Vagina (tissue), 2 donors: ENCODE results near the gene TMSB10. TPM values are rescaled to one million over a fixed set of nuclear protein-coding genes. Genes with fewer than 3 reads are reported as not detected.
A peak's percentile ranks its signal among the peaks of the same experiment; 100 is the strongest.
"Not testable (repeated sequence)": the region's sequence is repeated elsewhere in the genome, so short reads cannot be mapped to it uniquely, and the experiment has no call there.

ENCODE experiments used
- DNase-seq, 2 donors: peaks; one replicate each; pipeline ENCODE4 v3.0.0-alpha.2; 2017; ENCODE audit errors: extremely low spot score in 2 of 2
- H3K27ac ChIP-seq: fragments of 200-600 bp; sonication (generic); one replicate; pipeline ENCODE4 v1.5.1; 2019
- H3K27me3 ChIP-seq: fragments of 200-600 bp; sonication (generic); one replicate; pipeline ENCODE4 v1.5.1; 2019
- H3K36me3 ChIP-seq, 2 donors: fragments of 200-600 bp; sonication (generic); one replicate each; pipeline ENCODE4 v1.5.1; 2017 to 2019
- H3K4me1 ChIP-seq: fragments of 200-600 bp; sonication (generic); one replicate; pipeline ENCODE4 v1.5.1; 2019
- H3K4me3 ChIP-seq, 2 donors: fragments of 200-600 bp; sonication (generic); 1 replicate in 1 of 2; 2 replicates in 1 of 2; pipeline ENCODE4 v1.5.1; 2016 to 2019
- H3K9me3 ChIP-seq: fragments of 200-600 bp; sonication (generic); one replicate; pipeline ENCODE4 v1.5.1; 2019
- POLR2A ChIP-seq, 2 donors: fragments of 450-650 bp; IDR thresholded peaks; one replicate each; pipeline ENCODE4 v1.6.1; 2017; ENCODE audit warnings: antibody characterized with exemption in 2 of 2, mild to moderate bottlenecking in 2 of 2, moderate library complexity in 2 of 2
- POLR2AphosphoS5 ChIP-seq, 2 donors: sonication (generic); formaldehyde crosslinking; IDR thresholded peaks; one replicate each; pipeline ENCODE4 v1.9.0; 2017; ENCODE audit warnings: antibody characterized with exemption in 2 of 2, mild to moderate bottlenecking in 2 of 2, low read depth in 1 of 2; ENCODE audit not compliant: insufficient read depth in 1 of 2
- intact Hi-C: fragments of 100-400 bp; cut with DNase I; formaldehyde crosslinking; loops from one replicate; pipeline ENCODE4 v1.15.1; 2023
- total RNA-seq: library from RNA; depleted of rRNA; stranded (reverse); fragments of >200 nt; gene quantifications from one replicate; pipeline ENCODE4 v1.2.3, GENCODE V29; 2016
- TF ChIP-seq, protein P1 (sequence below), 3 experiments: fragments of 450-650 bp in 2 of 3; fragments of 200-600 bp in 1 of 3; sonication (generic) in 1 of 3; IDR thresholded peaks; one replicate each; pipeline ENCODE4 v1.5.1; 2017 to 2019; ENCODE audit warnings: antibody characterized with exemption in 3 of 3, mild to moderate bottlenecking in 2 of 3, moderate library complexity in 2 of 3

TMSB10 gene
- total RNA-seq, 1 donor from 2014 or later = 2,211 TPM

DNA sequence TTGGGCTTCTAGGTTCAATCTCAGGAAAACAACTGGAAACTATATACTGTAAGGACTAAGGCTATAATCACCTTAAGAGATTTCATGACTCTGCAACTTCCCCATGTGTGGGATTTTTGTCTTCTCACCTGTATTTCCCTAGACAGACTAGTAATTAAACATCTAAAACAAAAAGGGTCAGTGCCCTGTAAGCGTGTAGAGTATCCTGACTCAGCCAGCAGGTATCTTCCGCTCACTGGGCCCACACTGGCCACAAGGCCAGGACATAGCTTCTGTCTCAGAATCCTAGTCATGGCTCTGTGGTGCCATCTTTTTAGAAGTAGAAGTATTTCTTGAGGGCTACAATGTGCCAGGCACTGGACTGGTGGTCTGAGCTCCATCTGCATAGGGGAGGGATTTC, 36.7 kb downstream of the TMSB10 start:
- TF ChIP-seq POLR2A (IDR thresholded peaks at IDR 0.05) (no peak), POLR2AphosphoS5 (IDR thresholded peaks at IDR 0.05; ENCODE audit: insufficient read depth in 1 of 2, low read depth in 1 of 2) (no peak)
- TF ChIP-seq, protein P1, sequence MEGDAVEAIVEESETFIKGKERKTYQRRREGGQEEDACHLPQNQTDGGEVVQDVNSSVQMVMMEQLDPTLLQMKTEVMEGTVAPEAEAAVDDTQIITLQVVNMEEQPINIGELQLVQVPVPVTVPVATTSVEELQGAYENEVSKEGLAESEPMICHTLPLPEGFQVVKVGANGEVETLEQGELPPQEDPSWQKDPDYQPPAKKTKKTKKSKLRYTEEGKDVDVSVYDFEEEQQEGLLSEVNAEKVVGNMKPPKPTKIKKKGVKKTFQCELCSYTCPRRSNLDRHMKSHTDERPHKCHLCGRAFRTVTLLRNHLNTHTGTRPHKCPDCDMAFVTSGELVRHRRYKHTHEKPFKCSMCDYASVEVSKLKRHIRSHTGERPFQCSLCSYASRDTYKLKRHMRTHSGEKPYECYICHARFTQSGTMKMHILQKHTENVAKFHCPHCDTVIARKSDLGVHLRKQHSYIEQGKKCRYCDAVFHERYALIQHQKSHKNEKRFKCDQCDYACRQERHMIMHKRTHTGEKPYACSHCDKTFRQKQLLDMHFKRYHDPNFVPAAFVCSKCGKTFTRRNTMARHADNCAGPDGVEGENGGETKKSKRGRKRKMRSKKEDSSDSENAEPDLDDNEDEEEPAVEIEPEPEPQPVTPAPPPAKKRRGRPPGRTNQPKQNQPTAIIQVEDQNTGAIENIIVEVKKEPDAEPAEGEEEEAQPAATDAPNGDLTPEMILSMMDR (IDR thresholded peaks at IDR 0.05) = no peak
- intact Hi-C loops = no loop called here
- no peak for DNase-seq
- no peak overlapping the region for H3K27ac ChIP-seq
- no peak overlapping the region for H3K4me3 ChIP-seq
- no peaks in the 10 kb centered on the region for H3K27me3 ChIP-seq
- peaks cover 4% of the 10 kb centered on the region for H3K4me1 ChIP-seq
- H3K9me3 ChIP-seq = no peaks in the 10 kb centered on the region
- H3K36me3 ChIP-seq = no peaks in the 10 kb centered on the region

DNA sequence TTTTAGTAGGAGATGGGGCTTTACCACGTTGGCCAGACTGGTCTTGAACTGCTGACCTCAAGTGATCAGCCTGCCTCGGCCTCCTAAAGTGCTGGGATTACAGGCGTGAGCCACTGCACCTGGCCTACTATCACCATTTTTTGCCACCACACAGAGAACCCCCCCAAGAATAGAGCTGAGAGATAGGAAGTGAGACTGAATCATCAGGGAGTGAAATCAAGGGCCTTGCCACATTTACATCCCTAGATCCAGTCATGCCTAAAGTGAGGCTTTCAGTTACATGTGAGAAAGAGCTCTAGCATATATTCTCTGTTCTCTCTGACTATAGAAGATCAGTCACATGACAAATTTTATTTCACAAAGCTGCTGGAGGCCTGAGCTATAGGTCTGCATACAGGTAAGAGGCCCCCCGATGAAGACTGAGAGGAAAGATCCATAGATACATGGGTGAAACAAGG, 37.5 kb downstream of the TMSB10 start:
- Histone ChIP-seq H3K4me3 (no peak overlapping the region), H3K27me3 (no peaks in the 10 kb centered on the region), H3K27ac (no peak overlapping the region), H3K9me3 (no peaks in the 10 kb centered on the region), H3K36me3 (no peaks in the 10 kb centered on the region), H3K4me1 (peaks cover 4% of the 10 kb centered on the region)
- no peak for TF ChIP-seq POLR2A (IDR thresholded peaks at IDR 0.05)
- TF ChIP-seq POLR2AphosphoS5 (IDR thresholded peaks at IDR 0.05; ENCODE audit: insufficient read depth in 1 of 2, low read depth in 1 of 2) = no peak
- TF ChIP-seq, protein P1 (IDR thresholded peaks at IDR 0.05) = no peak
- intact Hi-C loops = no loop called here
- no peak for DNase-seq

DNA sequence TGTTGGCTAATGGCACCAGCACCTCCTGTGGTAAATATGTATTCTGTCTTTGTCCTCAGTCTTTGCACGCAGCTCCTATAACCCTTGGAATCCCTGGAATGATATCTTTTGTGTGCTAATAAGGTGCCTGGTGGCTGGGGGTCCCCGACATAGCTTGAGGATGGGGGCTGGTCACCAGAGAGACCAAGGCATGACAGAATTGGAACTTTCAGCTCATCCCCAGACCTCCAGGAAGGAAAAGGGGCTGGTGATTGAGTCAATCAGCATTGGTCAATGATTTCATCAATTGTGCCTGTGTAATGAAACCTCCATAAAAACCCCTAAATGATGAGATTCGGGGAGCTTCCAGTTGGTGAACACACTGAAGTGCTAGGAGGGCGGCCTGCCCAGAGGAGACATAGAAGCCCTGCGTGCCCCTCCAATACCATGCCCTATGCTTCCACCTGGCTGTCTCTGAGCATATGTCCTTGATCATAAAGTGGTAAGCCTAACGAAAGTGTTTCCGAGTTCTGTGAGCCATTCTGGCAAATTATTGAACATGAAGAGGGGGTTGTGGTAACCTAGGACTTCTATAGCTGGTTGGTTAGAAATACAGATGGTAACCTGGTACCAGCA, 38.9 kb downstream of the TMSB10 start:
- H3K27ac ChIP-seq = no peak overlapping the region
- intact Hi-C loops = no loop called here
- TF ChIP-seq POLR2A (IDR thresholded peaks at IDR 0.05) (no peak), POLR2AphosphoS5 (IDR thresholded peaks at IDR 0.05; ENCODE audit: insufficient read depth in 1 of 2, low read depth in 1 of 2) (no peak)
- TF ChIP-seq, protein P1 (IDR thresholded peaks at IDR 0.05) = no peak
- no peaks in the 10 kb centered on the region for H3K27me3 ChIP-seq
- H3K4me3 ChIP-seq = no peak overlapping the region
- peaks cover 2% of the 10 kb centered on the region for H3K4me1 ChIP-seq
- no peaks in the 10 kb centered on the region for H3K9me3 ChIP-seq
- no peaks in the 10 kb centered on the region for H3K36me3 ChIP-seq
- DNase-seq = no peak

DNA sequence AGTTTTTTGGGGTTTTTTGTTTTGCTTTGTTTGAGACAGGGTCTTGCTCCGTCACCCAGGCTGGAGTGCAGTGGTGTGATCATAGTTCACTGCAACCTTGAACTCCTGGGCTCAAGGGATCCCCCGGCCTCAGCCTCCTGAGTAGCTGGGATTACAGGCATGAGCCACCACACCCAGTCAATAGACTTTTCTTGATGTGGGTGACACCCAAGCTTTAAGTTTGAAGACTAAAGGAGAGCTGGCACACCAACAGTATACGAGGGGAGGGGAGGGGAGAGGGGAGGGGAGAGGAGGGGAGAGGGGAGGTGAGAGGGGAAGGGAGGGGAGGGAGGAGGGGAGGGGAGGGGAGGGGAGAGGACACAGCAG, 40.4 kb downstream of the TMSB10 start:
- intact Hi-C loops, DNase-seq, H3K4me1 ChIP-seq, H3K27me3 ChIP-seq, H3K9me3 ChIP-seq, H3K36me3 ChIP-seq, H3K4me3 ChIP-seq: not testable (repeated sequence)
- peak overlapping the region; percentile 53 for H3K27ac ChIP-seq

DNA sequence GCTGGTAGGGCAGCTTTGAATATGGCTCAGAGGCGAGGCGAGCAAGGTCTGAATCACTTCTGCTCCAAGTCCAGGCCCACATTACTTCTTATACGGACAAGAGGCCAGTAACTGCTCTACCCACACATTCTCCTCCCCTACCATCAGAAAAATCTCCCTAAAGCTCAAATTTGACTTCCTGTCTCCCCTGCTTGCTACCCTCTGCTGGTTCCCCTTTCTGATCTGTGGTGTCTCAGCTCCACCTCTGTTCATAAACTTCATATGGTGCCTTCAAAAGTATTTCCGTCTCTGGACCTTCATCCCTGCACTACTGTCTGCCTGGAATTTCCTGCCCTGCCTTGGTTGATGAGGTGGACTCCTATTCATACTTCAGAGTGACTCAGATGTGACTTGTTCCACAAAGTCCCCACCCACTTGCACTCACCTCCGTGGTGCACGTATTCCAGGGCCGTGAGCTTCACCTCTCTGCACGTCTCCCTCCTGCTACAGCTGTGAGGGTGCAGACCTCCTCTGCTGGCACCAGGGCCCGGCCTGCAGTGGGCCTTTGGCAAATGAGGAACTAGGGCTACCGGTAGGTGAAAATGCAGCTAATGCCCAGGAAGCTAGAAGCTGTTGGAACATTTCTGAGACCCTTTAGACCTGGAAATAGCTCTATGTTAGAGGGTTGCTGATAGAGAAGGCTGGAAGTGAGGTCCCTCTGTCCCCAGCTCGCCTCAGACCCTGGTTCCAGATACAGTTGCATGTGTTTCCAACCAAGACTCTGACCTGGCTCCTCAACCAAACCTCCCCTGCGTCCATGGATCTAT, 41.0 kb downstream of the TMSB10 start:
- no peaks in the 10 kb centered on the region for H3K36me3 ChIP-seq
- H3K4me3 ChIP-seq = no peak overlapping the region
- no peaks in the 10 kb centered on the region for H3K9me3 ChIP-seq
- H3K27me3 ChIP-seq = no peaks in the 10 kb centered on the region
- DNase-seq = no peak
- peak in 1 of 2 donors; percentile 6 for TF ChIP-seq POLR2AphosphoS5 (IDR thresholded peaks at IDR 0.05; ENCODE audit: insufficient read depth in 1 of 2, low read depth in 1 of 2)
- no peak for TF ChIP-seq POLR2A (IDR thresholded peaks at IDR 0.05)
- TF ChIP-seq, protein P1 (IDR thresholded peaks at IDR 0.05) = no peak
- no peaks in the 10 kb centered on the region for H3K4me1 ChIP-seq
- peak overlapping the region; percentile 53 for H3K27ac ChIP-seq
- intact Hi-C loops = no loop called here
